GM18505 (cell line): ENCODE data around the gene CUL4A.
A peak's percentile ranks its signal among the peaks of the same experiment; 100 is the strongest.

Source experiments
- ATAC-seq: cut with Tn5 transposase; IDR thresholded peaks from one replicate; pipeline ENCODE4 v1.9.1; 2021; ENCODE audit not compliant: unreplicated experiment
- POLR2A ChIP-seq: IDR thresholded peaks from 4 replicates; pipeline ENCODE4 v1.6.1; 2011; ENCODE audit warnings: borderline replicate concordance; ENCODE audit not compliant: insufficient read depth, insufficient read length; ENCODE audit errors: extremely low read depth

The CUL4A gene

GRCh38 chr13:113205428-113205931 lies 3.9 kb upstream of the CUL4A start:
- no peak for TF ChIP-seq POLR2A
- ATAC-seq = no peak

GRCh38 chr13:113207460-113207859 lies 2.0 kb upstream of the CUL4A start:
- no peak for ATAC-seq

GRCh38 chr13:113207890-113208420 lies 1.5 kb upstream of the CUL4A start:
- ATAC-seq = no peak
- TF ChIP-seq POLR2A = no peak

More at GRCh38 chr13:113207460-113207859, 2.0 kb upstream of the CUL4A start:
- no peak for TF ChIP-seq POLR2A

DNA sequence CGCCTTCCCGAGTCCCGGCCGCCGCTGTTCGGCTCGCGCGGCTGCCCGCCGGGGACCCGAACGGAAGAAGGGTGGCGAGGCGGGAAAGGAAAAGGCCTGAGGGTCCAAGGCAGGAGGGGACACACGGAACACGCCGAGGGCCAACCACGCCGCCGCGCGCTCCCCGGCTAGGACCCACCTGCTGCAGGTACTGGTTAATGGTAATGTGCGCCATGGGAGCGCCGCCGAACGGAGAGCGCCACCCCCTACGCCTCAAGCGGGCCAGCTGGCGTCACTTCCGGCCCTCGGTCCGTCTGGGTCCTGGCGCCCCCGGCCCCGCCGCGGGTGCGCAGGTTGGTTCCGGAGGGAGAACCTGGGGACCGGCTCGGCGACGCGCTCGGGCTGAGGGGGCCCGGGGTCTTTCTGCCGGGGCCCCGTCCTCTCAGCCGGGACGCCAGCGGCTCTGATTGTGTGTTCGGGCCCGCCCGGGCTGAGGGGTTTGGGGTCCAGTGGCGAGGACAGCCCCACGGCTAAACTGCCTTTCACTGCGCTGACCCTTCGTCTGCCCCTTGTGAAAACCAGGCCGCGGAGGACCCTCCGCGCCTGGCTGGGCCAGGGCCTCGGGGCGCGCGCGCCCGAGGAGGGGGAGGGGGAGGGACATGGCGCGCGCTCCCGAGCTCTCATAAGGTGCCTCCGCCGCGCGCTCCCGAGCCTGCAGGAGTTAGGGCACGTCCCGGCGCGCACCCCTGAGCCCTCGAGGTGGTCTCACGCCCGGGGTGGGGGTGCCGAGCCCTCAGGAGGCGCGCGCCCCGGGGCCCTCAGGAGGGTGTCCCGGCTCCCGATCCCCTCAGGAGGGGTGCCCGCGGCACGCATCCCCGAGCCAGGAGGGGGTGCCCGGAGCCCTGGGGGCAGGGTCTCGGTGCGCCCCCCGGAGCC lies 735 bp upstream of the CUL4A start, which contains the start of gene PCID2:
Gene PCID2 (minus strand): TSS at position 249 of the 915 bp plus-strand sequence. CDS start 35 bp downstream, at position 214.
- ATAC-seq = peak; percentile 71
- TF ChIP-seq POLR2A = peak; percentile 81

DNA sequence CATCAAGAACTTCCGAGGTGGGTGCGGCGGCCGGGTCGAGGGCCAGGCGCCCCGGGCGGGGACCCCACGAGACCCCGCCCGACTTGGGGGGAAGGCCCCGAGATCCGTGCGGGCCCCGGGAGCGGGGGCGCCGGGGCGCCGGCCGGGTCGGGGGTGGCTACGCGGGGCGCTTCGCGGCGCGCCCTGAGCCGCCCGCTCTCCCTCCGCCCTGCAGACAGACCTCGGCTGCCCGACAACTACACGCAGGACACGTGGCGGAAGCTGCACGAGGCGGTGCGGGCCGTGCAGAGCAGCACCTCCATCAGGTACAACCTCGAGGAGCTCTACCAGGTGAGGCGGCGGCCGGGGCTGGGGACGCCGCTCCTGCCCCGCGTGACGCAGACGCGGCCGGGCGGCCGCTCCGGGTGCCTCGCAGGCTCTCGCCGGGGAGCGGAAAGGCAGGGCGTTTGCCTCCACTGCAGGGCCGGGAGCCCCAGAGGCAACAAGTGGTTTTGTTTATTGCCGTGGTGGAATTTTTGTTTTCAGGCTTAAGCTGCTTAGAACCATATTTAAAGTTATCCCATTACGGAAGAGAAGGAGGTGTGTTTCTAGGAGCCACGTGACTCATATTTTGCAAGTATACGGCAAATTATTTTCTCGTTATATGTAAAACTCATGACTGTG lies 477 bp downstream of the CUL4A start:
- peak; percentile 53 for TF ChIP-seq POLR2A
- peak; percentile 33 for ATAC-seq

- TF ChIP-seq POLR2A = no peak
These were observed 1.4 kb downstream of the CUL4A start for GRCh38 chr13:113210833-113211232.

GRCh38 chr13:113211774-113212173 lies 2.4 kb downstream of the CUL4A start:
- TF ChIP-seq POLR2A = no peak
- no peak for ATAC-seq

More at GRCh38 chr13:113210833-113211232, 1.4 kb downstream of the CUL4A start:
- no peak for ATAC-seq

DNA sequence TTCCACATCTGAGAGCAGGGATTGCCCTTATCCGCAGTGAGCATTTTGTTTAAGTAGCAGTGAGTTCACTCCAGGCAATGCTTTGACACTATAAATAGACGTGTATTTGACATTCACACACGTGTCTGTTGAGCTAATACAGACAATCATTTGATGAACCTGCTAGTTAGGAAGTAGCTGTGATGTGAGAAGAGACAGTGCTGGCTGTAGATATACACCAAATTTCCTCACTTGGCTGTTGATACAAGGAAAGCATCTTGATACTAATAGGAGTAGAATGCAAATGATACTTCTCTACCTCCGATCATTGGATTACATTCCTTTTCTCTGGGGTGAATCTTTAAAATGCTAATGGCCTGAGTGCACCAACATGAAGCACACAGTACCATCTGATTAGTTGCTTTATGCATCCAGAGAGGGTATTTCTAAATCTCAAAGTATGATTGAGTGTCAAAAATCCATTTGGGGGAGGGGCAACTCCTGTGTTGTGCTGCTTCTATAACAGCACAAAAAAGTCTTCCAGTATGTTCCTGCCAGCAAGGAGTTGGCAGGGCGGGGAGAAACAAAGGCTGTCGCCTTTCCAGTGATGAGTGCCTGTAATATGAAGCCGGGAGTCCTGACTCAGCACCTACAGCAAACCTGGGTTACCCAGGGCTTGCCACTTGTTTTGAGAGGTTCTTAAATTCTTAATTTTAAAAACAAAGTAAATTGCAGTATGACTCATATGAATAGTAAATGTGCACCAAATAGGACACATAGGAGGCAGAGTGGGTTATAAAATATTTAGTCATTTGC lies 7.0 kb downstream of the CUL4A start:
- ATAC-seq = no peak
- TF ChIP-seq POLR2A = no peak

GRCh38 chr13:113218586-113218985 lies 9.2 kb downstream of the CUL4A start:
- TF ChIP-seq POLR2A = no peak
- no peak for ATAC-seq

DNA sequence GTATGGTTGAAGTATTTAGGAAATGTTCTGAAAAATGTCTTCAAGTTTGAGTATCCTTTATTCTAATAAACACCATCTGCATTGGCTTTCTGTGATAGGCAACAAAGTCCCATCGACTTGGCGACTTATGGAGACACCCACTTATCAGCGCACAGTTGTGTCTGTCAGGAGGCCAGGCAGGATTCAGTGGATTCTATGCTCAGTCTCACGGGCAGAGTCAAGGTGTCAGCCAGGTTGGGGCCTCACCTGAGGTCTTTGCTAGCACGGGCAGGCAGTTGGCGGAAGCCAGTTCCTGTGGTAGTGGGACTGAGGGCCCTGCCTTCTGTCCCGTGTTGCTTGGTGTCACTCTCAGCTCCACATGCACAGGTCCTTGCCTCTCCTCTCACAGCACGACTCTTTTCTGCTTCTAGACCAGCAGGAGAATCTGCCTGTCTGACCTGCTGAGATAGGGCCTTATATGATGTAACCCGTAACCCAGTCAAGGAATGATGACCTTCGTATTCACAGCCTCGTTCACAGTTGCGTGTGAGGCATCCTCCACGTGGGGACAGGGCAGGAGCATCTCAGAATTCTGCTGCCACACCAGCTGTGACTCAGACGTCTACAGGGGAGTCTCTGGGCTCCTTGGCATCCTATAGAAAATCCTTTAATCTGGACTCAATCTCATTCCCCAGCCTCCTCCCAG lies 10.0 kb downstream of the CUL4A start:
- no peak for TF ChIP-seq POLR2A
- ATAC-seq = no peak

- no peak for TF ChIP-seq POLR2A
- ATAC-seq = no peak
These were observed 10.8 kb downstream of the CUL4A start for GRCh38 chr13:113220141-113220598.

DNA sequence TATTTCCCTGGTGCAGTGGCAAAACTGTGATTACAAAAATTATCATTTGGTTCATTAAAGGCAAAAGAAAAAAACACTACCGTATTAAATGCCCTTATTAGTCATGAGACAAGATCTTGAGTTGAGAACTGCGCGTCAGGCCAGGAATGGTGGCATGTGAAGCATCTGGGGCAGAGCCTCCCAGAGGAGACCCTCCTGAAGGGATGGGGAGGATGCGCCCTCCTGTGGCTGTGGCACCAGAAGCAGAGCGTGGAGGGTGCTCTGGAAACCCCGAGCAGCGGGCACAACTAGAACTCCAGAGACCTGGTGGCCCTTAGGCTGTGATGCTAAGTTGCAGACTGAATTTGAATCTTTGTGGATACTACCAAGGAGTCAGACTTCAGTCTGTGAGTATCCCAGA lies 11.5 kb downstream of the CUL4A start:
- no peak for ATAC-seq
- no peak for TF ChIP-seq POLR2A

GRCh38 chr13:113223070-113223469 lies 13.7 kb downstream of the CUL4A start:
- no peak for TF ChIP-seq POLR2A

DNA sequence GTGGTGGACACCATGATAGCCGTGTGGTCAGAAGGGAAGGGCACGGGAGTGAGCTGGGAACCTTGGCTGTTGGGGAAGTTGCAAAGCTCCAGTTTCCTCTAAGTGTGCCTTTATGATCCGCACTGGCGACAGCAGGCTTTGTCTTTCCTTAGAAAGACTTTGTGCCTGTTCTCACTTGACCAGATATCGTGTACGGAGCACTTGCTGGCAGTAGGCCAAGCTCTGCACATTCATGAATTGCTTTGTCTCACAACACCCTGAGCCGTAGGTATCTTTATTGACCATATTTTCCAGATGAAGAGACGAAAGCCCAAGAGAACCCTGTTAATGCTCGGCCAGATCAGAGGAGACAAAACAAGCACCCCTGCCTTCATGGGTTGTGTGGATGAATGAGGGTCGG lies 15.1 kb downstream of the CUL4A start:
- no peak for TF ChIP-seq POLR2A
- ATAC-seq = no peak

More at GRCh38 chr13:113223070-113223469, 13.7 kb downstream of the CUL4A start:
- ATAC-seq = no peak
